Measurements from ENCODE around the gene MT1G.

MT1G gene

DNA sequence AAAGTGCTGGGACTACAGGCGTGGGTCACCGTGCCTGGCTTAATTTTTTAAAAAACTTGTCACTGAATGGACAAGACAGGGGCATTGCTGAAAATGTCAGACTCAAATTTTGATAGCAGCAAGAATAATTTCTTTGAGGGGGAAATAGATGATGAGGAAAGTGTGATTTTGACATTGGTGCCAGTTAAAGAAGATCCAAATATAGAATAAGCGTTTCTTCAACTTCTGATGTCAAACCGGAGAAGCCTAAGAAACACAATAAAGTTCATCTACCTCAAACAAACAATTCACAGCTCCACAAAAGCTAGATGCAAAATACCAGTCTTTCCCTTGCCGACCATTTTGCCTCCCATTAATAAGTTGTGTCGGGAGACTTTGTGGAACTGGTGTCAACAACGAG lies 18.9 kb upstream of the MT1G start:
- Histone ChIP-seq H3K27me3 (ENCODE audit: insufficient read depth, poor library complexity, severe bottlenecking) (no peaks in the 10 kb centered on the region), H3K36me3 (ENCODE audit: low read depth) (peaks cover 36% of the 10 kb centered on the region), H3K4me1 (ENCODE audit: insufficient read depth, poor library complexity, severe bottlenecking) (peaks cover 28% of the 10 kb centered on the region), H3K4me3 (ENCODE audit: severe bottlenecking) (no peak overlapping the region), H3K27ac (ENCODE audit: poor library complexity, severe bottlenecking) (no peak overlapping the region), H3K9me3 (ENCODE audit: severe bottlenecking) (no peaks in the 10 kb centered on the region)
- ATAC-seq (ENCODE audit: low read depth): no peak
- DNase-seq (ENCODE audit: low spot score): no peak
- TF ChIP-seq, protein P1, sequence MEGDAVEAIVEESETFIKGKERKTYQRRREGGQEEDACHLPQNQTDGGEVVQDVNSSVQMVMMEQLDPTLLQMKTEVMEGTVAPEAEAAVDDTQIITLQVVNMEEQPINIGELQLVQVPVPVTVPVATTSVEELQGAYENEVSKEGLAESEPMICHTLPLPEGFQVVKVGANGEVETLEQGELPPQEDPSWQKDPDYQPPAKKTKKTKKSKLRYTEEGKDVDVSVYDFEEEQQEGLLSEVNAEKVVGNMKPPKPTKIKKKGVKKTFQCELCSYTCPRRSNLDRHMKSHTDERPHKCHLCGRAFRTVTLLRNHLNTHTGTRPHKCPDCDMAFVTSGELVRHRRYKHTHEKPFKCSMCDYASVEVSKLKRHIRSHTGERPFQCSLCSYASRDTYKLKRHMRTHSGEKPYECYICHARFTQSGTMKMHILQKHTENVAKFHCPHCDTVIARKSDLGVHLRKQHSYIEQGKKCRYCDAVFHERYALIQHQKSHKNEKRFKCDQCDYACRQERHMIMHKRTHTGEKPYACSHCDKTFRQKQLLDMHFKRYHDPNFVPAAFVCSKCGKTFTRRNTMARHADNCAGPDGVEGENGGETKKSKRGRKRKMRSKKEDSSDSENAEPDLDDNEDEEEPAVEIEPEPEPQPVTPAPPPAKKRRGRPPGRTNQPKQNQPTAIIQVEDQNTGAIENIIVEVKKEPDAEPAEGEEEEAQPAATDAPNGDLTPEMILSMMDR (IDR thresholded peaks at IDR 0.05; ENCODE audit: poor library complexity, severe bottlenecking): no peak

DNA sequence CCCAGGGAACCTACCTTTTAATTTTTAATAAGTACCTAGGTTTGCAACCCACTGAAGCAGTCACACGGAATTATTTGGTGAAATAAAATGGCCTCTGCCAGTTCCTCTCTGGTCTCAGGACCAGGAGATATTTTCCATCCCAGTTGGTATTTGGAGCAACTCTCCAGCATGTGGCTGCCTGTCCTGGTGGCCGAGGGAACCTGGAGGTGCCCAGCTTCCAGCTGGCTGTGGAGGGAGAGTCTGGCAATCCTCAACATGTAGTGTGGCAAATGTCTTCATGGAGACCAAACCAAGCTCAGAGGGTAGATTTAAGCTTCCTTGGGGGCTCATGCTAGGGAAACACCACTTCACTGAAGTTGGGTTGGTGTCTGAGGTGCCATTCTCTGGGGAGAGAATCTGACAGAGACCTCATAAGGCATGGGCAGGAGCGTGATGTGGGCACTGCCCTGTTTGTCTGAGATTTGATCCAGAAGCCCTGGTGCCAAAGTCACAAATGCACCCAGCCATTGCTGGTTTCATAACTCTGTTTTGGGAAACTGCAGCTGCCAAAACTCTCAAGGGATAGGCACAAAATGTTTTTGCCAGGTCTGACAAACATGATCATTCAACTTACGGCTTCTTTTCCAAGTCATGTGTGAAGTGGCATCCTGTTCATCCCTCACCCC lies 17.2 kb upstream of the MT1G start:
- DNase-seq (ENCODE audit: low spot score) (no peak), ATAC-seq (ENCODE audit: low read depth) (peak; percentile 3; the same call in 1 of the 3 replicates)
- H3K36me3 ChIP-seq (ENCODE audit: low read depth): peaks cover 36% of the 10 kb centered on the region
- TF ChIP-seq, protein P1 (IDR thresholded peaks at IDR 0.05; ENCODE audit: poor library complexity, severe bottlenecking): no peak
- H3K27me3 ChIP-seq (ENCODE audit: insufficient read depth, poor library complexity, severe bottlenecking): no peaks in the 10 kb centered on the region
- H3K9me3 ChIP-seq (ENCODE audit: severe bottlenecking): no peaks in the 10 kb centered on the region
- H3K4me1 ChIP-seq (ENCODE audit: insufficient read depth, poor library complexity, severe bottlenecking): peaks cover 21% of the 10 kb centered on the region
- H3K4me3 ChIP-seq (ENCODE audit: severe bottlenecking): no peak overlapping the region
- H3K27ac ChIP-seq (ENCODE audit: poor library complexity, severe bottlenecking): peak overlapping the region; percentile 75

DNA sequence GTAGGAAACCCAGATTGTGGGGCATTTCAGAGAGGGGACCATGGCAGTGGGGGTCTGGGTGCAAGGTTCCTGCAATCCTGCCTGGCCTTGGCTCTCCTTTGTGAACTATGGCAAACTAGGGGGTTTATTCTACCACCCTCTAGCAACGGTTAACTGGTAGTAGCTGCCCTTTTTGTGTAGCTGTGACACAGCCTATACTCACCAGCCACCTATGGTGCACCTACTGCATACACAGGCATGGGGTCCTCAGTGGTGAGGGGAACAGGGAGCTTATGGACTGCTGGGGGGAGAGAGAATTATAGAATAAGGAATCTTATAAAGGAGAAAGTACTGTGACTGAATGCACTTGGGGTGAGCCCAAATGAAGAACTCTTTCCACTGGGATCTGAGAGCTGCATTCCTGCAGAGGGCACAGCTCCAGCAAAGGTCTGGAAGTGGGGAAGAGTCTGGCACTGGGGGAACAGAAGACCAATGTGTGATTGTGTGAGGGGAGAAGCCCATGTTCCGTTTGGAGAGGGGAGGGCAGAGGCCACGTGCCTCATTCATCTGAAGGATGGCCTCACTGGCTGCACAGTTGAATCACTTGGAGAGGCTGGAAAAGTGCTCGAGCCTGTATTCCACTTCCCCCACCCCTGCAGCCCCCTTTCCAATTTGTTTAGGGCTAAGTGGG lies 16.5 kb upstream of the MT1G start:
- no peak overlapping the region for H3K4me3 ChIP-seq (ENCODE audit: severe bottlenecking)
- H3K9me3 ChIP-seq (ENCODE audit: severe bottlenecking): no peaks in the 10 kb centered on the region
- H3K27ac ChIP-seq (ENCODE audit: poor library complexity, severe bottlenecking): peak overlapping the region; percentile 75
- ATAC-seq (ENCODE audit: low read depth) (0 out of 3 replicates have a peak, but pooled peaks have one; percentile 2), DNase-seq (ENCODE audit: low spot score) (no peak)
- no peaks in the 10 kb centered on the region for H3K27me3 ChIP-seq (ENCODE audit: insufficient read depth, poor library complexity, severe bottlenecking)
- H3K36me3 ChIP-seq (ENCODE audit: low read depth): peaks cover 36% of the 10 kb centered on the region
- TF ChIP-seq, protein P1 (IDR thresholded peaks at IDR 0.05; ENCODE audit: poor library complexity, severe bottlenecking): no peak
- H3K4me1 ChIP-seq (ENCODE audit: insufficient read depth, poor library complexity, severe bottlenecking): peaks cover 17% of the 10 kb centered on the region

- Histone ChIP-seq H3K27ac (ENCODE audit: poor library complexity, severe bottlenecking) (peak overlapping the region; percentile 75), H3K4me3 (ENCODE audit: severe bottlenecking) (peak overlapping the region; percentile 45), H3K27me3 (ENCODE audit: insufficient read depth, poor library complexity, severe bottlenecking) (no peaks in the 10 kb centered on the region), H3K4me1 (ENCODE audit: insufficient read depth, poor library complexity, severe bottlenecking) (peaks cover 12% of the 10 kb centered on the region), H3K9me3 (ENCODE audit: severe bottlenecking) (no peaks in the 10 kb centered on the region), H3K36me3 (ENCODE audit: low read depth) (peaks cover 36% of the 10 kb centered on the region)
- DNase-seq (ENCODE audit: low spot score) (no peak), ATAC-seq (ENCODE audit: low read depth) (no peak)
- TF ChIP-seq, protein P1 (IDR thresholded peaks at IDR 0.05; ENCODE audit: poor library complexity, severe bottlenecking): no peak
Measured at GRCh38 chr16:56683424-56684172, 15.7 kb upstream of the MT1G start.
